GM21526 (cell line): Measurements from ENCODE around the gene GOSR1.
"Not testable (repeated sequence)": the region's sequence is repeated elsewhere in the genome, so short reads cannot be mapped to it uniquely, and the experiment has no call there.

Source experiments
- ATAC-seq: cut with Tn5 transposase; IDR thresholded peaks from one replicate; pipeline ENCODE4 v1.9.1; 2021; ENCODE audit warnings: moderate library complexity; ENCODE audit not compliant: unreplicated experiment, low FRiP score

Gene GOSR1

DNA sequence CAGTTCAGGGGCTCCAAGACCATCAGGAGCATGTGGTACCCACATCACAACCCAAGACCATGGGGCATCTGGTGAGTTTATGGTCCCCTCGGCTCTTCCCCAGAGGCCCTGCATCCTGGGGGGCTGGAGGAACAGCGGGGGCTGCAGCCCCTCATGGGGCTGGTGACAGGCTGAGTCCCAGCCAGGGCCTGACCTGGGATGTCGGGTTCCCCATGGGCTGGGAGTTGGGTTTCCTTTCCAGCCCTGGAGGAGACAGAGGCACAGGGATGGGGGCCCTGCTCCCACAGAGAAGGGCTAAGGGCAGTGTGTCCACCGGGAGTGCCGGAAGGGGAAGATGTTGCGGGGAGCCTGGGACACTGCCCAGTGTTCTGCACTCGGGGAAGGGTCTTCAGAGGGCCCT lies 82.4 kb downstream of the GOSR1 start:
- no peak for ATAC-seq

GRCh38 chr17:30560117-30561026 lies 83.2 kb downstream of the GOSR1 start:
- ATAC-seq: not testable (repeated sequence)

DNA sequence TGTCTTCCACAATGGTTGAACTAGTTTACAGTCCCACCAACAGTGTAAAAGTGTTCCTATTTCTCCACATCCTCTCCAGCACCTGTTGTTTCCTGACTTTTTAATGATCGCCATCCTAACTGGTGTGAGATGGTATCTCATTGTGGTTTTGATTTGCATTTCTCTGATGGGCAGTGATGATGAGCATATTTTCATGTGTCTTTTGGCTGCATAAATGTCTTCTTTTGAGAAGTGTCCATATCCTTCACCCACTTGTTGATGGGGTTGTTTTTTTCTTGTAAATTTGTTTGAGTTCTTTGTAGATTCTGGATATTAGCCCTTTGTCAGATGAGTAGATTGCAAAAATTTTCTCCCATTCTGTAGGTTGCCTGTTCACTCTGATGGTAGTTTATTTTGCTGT lies 84.6 kb downstream of the GOSR1 start:
- ATAC-seq: not testable (repeated sequence)

DNA sequence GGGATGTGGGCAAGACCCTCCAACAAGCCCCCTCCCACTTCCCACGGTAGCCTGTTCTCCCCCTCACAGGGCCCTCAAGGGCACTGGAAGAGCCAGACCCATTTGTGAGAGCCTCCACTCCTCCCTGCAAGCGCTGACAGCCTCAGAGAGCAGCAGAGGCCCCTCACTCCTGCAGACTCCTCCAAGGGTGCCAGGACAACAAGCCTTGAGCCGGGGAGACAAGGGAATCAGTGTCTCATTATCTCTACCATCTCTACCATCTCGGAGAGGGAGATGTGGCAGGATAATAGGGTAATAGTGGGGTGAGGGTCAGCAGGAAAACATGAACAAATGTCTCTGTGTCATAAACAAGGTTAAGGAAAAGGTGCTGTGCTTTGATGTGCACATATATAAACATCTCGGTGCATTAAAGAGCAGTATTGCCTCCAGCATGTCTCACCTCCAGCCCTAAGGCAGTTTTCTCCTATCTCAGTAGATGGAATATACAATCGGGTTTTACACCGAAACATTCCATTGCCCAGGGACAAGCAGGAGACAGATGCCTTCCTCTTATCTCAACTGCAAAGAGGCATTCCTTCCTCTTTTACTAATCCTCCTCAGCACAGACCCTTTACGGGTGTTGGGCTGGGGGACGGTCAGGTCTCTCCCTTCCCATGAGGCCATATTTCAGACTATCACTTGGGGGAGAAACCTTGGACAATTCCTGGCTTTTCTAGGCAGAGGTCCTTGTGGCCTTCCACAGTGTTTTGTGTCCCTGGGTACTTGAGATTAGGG lies 86.1 kb downstream of the GOSR1 start:
- not testable (repeated sequence) for ATAC-seq

DNA sequence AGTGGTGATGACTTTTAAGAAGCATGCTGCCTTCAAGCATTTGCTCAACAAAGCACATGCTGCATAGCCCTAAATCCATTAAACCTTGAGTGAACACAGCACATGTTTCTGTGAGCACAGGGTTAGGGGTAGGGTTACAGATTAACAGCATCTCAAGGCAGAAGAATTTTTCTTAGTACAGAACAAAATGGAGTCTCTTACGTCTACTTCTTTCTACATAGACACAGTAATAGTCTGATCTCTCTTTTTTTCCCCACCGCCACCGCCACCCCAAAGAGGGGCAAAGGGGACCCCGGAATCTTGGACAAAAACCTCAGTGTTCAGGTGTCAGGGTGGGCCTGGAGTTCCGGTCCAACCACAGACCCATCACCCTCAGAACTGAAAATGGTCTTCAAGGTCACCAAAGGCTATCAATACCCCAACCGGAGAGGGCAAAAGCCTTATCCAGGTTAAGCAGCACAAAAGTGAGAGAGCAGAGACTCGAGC lies 86.7 kb downstream of the GOSR1 start:
- not testable (repeated sequence) for ATAC-seq

DNA sequence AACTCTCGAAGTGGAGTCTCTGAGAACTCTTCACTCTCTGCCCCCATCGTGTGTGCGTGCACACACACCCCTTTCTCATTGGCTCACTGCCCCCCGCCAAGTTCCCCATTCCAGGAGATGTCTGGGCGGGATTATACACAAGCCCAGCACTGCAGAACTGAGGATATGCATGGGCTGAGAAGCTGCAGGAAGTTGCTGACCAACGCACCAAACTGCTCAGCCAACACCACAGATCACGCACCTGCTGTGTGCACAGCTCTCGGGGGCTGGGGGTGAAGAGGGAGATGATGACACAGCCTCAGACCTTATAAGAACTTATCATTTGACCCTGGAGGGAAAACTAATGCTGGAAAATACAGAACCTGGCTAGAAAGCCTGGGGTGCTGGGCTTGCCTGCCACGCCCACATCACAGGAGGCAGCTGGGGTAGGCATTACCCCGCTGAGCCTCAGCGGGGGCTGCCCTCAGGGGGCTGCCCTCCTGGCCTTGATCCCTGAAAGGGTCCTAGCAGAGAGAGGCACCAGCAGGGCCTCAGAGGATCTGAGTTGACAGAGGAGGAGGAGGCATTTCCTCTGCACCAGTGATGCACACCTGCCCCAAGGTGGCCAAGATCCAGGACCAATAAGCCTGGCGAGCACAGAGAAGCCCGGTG lies 87.3 kb downstream of the GOSR1 start:
- ATAC-seq: not testable (repeated sequence)

DNA sequence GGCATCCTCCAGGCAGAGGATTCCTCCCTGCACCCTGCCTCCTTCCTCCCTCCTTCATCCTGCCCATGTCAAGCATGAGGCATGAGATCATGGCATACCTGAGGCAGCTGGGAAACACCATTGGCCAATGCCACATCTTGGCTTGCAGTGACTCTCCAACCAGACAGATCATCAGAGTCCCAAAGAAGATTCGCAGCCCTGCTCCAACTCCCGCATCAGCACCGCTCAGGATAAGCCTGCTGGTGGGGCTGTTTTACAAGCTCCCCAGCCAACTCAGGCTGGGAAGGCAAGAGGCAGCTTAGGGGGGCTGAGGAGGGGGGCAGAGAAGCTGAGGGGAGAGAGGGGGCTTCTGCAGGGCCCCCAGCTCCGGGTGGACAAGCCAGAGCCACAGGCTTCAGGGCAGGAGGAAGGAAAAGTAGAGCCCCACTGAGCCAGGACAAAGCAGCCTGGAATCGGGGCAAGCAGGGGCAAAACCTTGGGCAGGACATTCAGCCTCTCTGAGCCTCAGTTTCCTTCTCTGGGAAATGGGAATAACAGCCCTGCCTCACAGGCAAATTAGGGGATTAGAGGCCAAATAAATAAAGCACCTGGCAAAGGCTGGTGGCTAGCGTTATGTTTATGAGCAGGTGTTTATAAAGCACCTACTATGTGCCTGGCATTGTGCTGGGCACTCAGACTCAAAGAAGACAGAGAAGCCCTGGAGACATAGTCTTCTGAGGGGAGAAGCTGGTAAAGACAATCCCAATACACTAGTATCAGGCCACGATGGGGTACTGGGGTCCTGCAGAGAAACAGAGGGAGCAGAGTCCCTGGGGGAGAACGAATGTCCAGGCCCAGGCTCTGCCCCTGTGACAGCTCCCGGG lies 88.1 kb downstream of the GOSR1 start:
- ATAC-seq: no peak

- ATAC-seq: not testable (repeated sequence)
Measured at GRCh38 chr17:30566104-30566503, 88.9 kb downstream of the GOSR1 start.

DNA sequence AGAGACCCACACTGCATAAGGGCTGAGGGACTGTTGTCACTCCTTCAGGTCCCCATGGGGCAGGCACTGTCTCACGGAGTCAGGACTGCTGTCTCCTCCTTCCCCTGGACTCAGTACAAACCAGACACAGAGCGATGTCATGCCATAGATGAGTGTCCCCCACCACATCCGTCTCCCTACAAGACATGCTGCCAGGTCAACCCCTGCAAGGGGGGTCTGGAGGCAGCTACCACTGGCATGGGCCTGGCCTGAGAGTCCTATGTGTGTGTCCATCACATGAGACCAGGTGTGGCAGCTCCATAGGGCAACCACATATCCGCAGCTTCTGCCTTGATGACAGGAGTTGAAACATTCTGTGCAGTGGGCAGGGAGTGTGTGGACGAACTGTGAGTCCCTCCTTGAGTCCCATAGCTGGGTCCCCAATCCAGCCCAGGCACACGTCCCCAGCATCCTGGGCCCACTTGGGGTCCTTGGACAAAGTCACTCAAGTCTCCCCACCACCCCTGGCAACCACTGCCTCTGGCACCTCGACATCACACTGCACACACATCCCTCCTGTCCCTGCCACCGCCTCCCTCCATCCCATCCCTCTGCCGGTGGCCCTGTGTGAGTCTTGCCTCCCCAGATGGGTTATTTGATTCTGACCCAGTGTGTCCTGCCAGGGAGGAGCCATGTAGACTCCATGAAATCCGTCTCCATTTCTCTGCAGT lies 89.5 kb downstream of the GOSR1 start:
- not testable (repeated sequence) for ATAC-seq

- no peak for ATAC-seq
Measured at GRCh38 chr17:30567231-30568116, 90.3 kb downstream of the GOSR1 start.

- ATAC-seq: no peak
Measured at GRCh38 chr17:30568117-30568430, 90.9 kb downstream of the GOSR1 start.

- ATAC-seq: not testable (repeated sequence)
Measured at GRCh38 chr17:30569531-30570175, 92.4 kb downstream of the GOSR1 start.

GRCh38 chr17:30570191-30570590 lies 93.0 kb downstream of the GOSR1 start:
- ATAC-seq: no peak

GRCh38 chr17:30570596-30571265 lies 93.5 kb downstream of the GOSR1 start:
- no peak for ATAC-seq

DNA sequence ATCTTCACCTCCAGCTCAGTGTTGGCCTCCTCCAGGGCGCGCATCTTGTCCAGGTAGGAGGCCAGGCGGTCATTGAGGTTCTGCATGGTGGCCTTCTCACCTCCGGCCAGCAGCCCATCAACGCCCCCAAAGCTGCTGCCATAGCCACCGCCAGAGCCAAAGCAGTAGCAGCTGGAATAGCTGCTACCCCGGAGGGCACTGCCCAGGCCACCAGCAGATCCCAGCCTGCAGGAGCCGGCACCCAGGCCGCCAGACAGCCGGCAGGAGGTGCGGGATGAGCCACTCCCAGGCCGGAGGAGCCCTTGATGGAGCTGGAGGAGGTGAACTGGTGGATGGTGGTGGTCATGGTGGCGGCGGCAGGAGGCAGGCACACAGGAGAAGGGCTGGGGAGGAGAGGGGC lies 94.2 kb downstream of the GOSR1 start:
- ATAC-seq: not testable (repeated sequence)

DNA sequence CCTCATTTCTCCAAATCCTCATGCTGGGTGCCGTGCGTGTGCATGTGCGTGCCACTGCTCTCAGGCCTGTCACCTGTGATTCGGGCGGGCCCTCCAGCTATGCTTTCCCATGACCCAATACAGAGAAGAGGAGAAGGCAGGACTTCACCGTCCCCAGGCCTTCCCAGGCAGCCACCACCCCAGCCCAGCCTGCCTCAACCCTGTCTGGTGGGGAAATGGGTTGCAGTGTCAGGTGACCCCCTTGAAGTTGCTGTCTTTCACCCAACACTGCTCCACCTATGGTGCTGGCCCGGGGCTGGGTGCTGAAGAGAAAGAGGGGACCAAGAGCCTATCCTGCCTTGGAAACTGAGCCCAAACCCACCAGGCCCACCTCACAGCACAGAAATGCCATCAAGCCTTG lies 94.7 kb downstream of the GOSR1 start:
- no peak for ATAC-seq
